AG10803 (cell line): ENCODE measurements around the gene YWHAG.
"Not testable (repeated sequence)": the region's sequence is repeated elsewhere in the genome, so short reads cannot be mapped to it uniquely, and the experiment has no call there.

Source experiments
- DNase-seq: peaks from one replicate; pipeline ENCODE4 v3.0.0; 2010; ENCODE audit warnings: low read depth
- H3K4me3 ChIP-seq: 2 replicates; pipeline ENCODE4 v1.5.1; 2011; ENCODE audit warnings: mild to moderate bottlenecking, low read length, control low read depth
- TF ChIP-seq, protein P1 (sequence below): conservative IDR thresholded peaks from 2 replicates; pipeline ENCODE4 v1.5.1; 2011; ENCODE audit warnings: mild to moderate bottlenecking, low read length, control low read depth, inconsistent platforms

The YWHAG gene

DNA sequence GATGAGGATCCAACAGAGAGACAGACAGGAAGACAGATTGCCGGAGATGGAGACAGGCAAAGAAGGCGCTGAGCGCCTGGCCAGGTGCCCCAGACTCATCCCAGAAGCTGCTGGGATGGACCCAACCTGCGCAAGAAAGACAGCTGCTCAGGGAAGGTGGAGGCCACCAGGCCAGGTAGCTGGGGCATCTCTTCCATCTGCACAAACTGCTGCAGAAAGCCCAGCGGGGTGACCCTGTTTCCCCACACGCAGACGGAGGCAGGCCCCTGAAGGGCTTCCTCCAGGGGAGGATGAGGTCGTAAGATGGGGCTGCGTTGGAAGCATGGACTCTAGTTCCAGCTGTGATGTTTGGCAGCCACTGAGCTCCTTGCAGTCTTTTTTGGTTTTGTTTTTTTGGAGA lies 16.5 kb upstream of the YWHAG start:
- no peak for DNase-seq
- TF ChIP-seq, protein P1, sequence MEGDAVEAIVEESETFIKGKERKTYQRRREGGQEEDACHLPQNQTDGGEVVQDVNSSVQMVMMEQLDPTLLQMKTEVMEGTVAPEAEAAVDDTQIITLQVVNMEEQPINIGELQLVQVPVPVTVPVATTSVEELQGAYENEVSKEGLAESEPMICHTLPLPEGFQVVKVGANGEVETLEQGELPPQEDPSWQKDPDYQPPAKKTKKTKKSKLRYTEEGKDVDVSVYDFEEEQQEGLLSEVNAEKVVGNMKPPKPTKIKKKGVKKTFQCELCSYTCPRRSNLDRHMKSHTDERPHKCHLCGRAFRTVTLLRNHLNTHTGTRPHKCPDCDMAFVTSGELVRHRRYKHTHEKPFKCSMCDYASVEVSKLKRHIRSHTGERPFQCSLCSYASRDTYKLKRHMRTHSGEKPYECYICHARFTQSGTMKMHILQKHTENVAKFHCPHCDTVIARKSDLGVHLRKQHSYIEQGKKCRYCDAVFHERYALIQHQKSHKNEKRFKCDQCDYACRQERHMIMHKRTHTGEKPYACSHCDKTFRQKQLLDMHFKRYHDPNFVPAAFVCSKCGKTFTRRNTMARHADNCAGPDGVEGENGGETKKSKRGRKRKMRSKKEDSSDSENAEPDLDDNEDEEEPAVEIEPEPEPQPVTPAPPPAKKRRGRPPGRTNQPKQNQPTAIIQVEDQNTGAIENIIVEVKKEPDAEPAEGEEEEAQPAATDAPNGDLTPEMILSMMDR: no peak
- H3K4me3 ChIP-seq: no peak overlapping the region

DNA sequence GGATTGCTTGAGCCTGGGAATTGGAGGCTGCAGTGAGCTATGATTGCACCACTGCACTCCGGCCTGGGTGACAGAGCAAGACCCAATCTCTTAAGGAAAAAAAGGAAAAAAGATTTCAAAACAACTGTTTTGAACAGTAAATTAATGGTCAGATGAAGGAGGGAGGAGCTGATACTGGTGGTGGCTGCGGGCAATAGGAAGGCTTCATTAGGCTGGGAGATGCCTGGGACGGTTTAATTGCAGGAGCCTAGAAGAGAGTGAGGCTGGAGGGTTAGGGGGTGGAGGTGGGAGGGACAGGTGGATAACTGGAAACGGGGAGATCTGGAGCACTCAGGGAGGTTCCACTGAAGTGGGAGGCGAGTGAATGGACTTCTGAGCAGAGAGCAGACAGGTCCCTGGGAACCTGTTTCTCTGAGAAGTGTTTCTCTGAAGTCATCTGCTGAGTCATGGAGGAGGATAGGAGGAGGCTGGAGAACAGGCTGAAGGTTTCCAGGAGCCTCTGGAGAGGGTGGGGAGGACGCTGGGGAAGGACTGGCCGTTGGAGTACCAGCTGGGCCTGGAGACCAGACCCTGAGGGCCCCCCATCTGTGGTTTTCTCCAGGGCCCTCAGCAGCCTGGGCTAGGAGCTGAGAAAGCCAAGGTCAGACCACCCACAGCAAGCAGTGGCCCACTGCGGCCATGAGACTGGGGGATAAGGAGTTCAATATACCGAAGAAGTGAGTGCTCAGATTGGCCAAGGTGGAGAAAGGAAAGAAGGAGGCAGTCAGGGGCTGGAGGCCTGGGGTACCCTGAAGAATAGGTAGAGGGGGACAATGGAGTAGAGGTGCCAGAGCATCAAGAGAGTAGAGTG lies 14.4 kb upstream of the YWHAG start:
- H3K4me3 ChIP-seq: no peak overlapping the region
- DNase-seq: peak; percentile 65
- TF ChIP-seq, protein P1: no peak

DNA sequence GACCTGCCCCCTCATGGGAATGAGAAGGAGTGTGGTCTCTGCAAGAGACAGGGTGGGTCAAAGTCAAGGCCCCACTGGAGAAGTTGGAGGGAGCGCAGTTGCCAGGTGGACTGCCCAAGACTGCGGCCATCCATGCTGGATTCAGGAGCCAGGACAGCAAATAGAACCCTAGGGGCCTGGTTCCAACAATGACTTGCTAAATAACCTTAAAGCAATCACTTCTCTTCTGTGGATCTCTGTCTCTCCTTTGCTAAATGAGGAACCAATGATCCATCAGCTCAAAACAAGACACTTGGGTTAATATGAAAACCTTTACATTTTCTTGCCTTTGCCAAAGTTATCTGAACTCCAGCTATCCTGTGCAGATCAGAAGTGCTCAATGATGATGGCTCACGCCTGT lies 12.6 kb upstream of the YWHAG start:
- TF ChIP-seq, protein P1: no peak
- H3K4me3 ChIP-seq: no peak overlapping the region
- DNase-seq: no peak

DNA sequence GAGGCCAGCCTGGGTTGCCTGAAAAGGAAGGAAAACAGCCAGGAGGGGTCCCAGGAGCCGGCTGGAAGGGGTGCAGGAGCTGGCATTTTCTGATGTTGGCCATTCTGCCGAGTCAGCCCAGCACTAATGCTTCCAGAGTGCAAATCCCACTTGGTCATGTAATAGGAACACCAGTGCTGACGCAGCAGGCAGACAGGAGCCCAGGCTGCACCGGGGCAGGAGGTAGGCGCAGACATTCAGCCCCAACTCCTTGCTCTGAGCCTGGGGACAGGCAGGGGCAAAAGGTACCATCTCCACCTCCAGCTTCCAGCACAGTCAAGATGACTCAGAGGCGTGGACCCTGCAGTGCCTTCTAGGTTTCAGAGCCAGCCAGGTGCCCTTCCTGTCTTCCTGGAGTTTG lies 10.2 kb upstream of the YWHAG start:
- DNase-seq: no peak
- TF ChIP-seq, protein P1: no peak
- no peak overlapping the region for H3K4me3 ChIP-seq

DNA sequence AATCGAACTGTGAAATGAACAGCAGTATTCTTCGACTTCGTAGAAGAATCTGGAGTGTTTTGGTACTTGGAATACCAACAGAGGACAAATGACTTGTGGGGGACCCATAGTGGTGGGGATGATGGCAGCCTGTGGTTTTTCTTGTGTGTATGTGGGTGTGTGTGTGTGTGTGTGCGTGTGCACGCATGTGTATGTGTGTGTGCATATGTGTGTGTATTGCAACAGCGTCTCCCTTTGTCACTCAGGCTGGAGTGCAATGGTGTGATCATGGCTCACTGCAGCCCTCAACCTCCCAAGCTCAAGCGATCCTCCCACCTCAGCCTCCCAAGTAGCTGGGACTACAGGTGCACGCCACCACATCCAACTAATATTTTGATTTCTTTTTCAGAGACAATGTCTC lies 9.4 kb upstream of the YWHAG start:
- H3K4me3 ChIP-seq: no peak overlapping the region
- no peak for DNase-seq
- TF ChIP-seq, protein P1: no peak

DNA sequence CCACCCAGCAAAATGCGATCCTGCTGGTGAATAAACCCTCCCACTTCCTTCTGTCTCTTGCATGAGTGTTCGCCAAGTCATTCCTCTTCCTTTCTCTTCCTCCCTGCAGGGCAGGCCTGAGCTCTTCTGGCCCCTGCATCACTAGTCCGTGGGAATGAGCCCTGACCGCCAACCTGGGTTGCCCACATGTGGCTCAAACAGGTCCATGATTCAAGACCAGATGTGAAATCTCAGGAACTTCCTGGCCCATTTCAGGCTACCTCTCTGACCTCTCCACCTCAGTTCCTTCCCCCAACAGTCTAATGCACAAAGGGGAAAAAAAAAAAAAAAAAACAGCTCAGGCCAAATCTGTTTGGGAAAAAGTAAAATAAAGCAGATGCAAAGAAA lies 5.4 kb upstream of the YWHAG start:
- DNase-seq: peak; percentile 75
- TF ChIP-seq, protein P1: no peak
- no peak overlapping the region; the same call in 1 of the 2 replicates for H3K4me3 ChIP-seq

DNA sequence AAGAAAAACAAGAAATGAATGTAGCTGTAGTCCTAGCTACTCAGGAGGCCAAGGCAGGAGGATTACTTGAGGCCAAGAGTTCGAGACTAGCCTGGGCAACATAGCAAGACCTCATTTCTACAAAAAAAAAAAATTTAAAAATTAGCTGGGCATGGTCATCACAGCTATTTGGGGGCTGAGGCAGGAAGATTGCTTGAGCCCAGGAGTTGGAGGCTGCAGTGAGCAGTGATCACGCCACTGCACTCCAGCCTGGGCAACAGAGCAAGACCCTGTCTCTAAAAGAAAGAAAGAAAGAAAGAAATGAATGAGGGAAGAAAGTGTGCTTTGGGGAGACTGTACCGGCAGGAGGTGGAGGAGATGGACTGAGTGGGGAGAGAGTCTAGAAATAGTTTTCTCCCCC lies 5.0 kb upstream of the YWHAG start:
- not testable (repeated sequence) for H3K4me3 ChIP-seq, DNase-seq
